HepG2 (cell line): ENCODE data around the gene GDPD5. TPM values are rescaled to one million over a fixed set of nuclear protein-coding genes. Genes with fewer than 3 reads are reported as not detected.

ENCODE experiments used
- ATF7-NPFF ChIP-seq: sonication (generic); formaldehyde crosslinking; IDR thresholded peaks from 2 replicates; pipeline ENCODE4 v1.8.1; 2023; ENCODE audit warnings: mild to moderate bottlenecking, low read depth, missing genetic modification reagents, moderate library complexity
- ETV5 ChIP-seq: IDR thresholded peaks from 2 replicates; pipeline ENCODE4 v1.6.1; 2018; ENCODE audit warnings: missing biosample characterization, missing genetic modification reagents, inconsistent platforms, borderline replicate concordance
- GATAD2A ChIP-seq: IDR thresholded peaks from 2 replicates; pipeline ENCODE4 v1.6.1; 2016
- HOXD1 ChIP-seq: sonication (generic); formaldehyde crosslinking; IDR thresholded peaks from 2 replicates; pipeline ENCODE4 v1.5.0; 2020; ENCODE audit warnings: missing genetic modification reagents
- KDM1A ChIP-seq: IDR thresholded peaks from 2 replicates; pipeline ENCODE4 v1.6.1; 2016; ENCODE audit warnings: missing compliant biosample characterization
- MED8 ChIP-seq: sonication (generic); formaldehyde crosslinking; IDR thresholded peaks from 2 replicates; pipeline ENCODE4 v1.8.1; 2023; ENCODE audit warnings: mild to moderate bottlenecking, missing genetic modification reagents; ENCODE audit not compliant: insufficient replicate concordance
- ZBTB8A ChIP-seq: sonication (generic); formaldehyde crosslinking; IDR thresholded peaks from 2 replicates; pipeline ENCODE4 v1.4.0; 2020; ENCODE audit warnings: mild to moderate bottlenecking, low read depth, missing genetic modification reagents, borderline replicate concordance
- ZFP36L1 ChIP-seq: sonication (generic); formaldehyde crosslinking; IDR thresholded peaks from 2 replicates; pipeline ENCODE4 v1.8.0; 2022; ENCODE audit warnings: mild to moderate bottlenecking, missing genetic modification reagents, moderate library complexity
- ZNF136 ChIP-seq: sonication (generic); formaldehyde crosslinking; IDR thresholded peaks from 2 replicates; pipeline ENCODE4 v1.8.1; 2022; ENCODE audit warnings: low read depth, mild to moderate bottlenecking, moderate library complexity, missing genetic modification reagents
- ZNF263 ChIP-seq: sonication (generic); formaldehyde crosslinking; IDR thresholded peaks from 2 replicates; pipeline ENCODE4 v1.4.0; 2020; ENCODE audit warnings: missing genetic modification reagents
- ZNF451 ChIP-seq: sonication (generic); formaldehyde crosslinking; IDR thresholded peaks from 2 replicates; pipeline ENCODE4 v1.5.0; 2020; ENCODE audit warnings: mild to moderate bottlenecking, missing genetic modification reagents
- ZNF670 ChIP-seq: sonication (generic); formaldehyde crosslinking; IDR thresholded peaks from 2 replicates; pipeline ENCODE4 v1.8.0; 2022; ENCODE audit warnings: mild to moderate bottlenecking, missing genetic modification reagents, borderline replicate concordance
- polyA plus RNA-seq, 8 experiments: library from polyadenylated mRNA; depleted of rRNA in 3 of 8; stranded (reverse) in 7 of 8; unstranded in 1 of 8; fragments of >200 nt; fragmentation: Illumina TruSeq in 4 of 8; extraction: Trizol in 4 of 8; gene quantifications; 2 replicates each; pipeline versions ENCODE4 v1.2.1 to v1.2.3, GENCODE V29; 2011 to 2016; ENCODE audit warnings: low read depth in 4 of 8, missing spikeins in 1 of 8, mixed read lengths in 1 of 8; ENCODE audit not compliant: insufficient read depth in 1 of 8
- total RNA-seq, 5 experiments: library from RNA; depleted of rRNA; stranded (reverse); fragments of >200 nt; fragmentation: Illumina TruSeq; extraction: Trizol; gene quantifications; 2 replicates each; pipeline ENCODE4 v1.2.3, GENCODE V29; 2016; ENCODE audit warnings: low read depth in 1 of 5
- TF ChIP-seq, protein P1 (sequence below): fragments of 450-650 bp; IDR thresholded peaks from 2 replicates; pipeline ENCODE4 v1.6.1; 2016
- TF ChIP-seq, protein P2 (sequence below): fragments of 450-650 bp; IDR thresholded peaks from 2 replicates; pipeline ENCODE4 v1.6.1; 2017; ENCODE audit warnings: mild to moderate bottlenecking
- TF ChIP-seq, protein P3 (sequence below): sonication (generic); formaldehyde crosslinking; IDR thresholded peaks from 2 replicates; pipeline ENCODE4 v1.5.1; 2020; ENCODE audit warnings: missing genetic modification reagents, mild to moderate bottlenecking, borderline replicate concordance
- TF ChIP-seq, protein P4 (sequence below): sonication (generic); formaldehyde crosslinking; IDR thresholded peaks from 2 replicates; pipeline ENCODE4 v1.5.1; 2020; ENCODE audit warnings: mild to moderate bottlenecking, missing genetic modification reagents, borderline replicate concordance
- TF ChIP-seq, protein P5 (sequence below): sonication (generic); formaldehyde crosslinking; IDR thresholded peaks from 2 replicates; pipeline ENCODE4 v1.8.0; 2022; ENCODE audit warnings: low read depth, missing genetic modification reagents
- TF ChIP-seq, protein P6 (sequence below): sonication (generic); formaldehyde crosslinking; IDR thresholded peaks from 2 replicates; pipeline ENCODE4 v1.8.1; 2023; ENCODE audit warnings: mild to moderate bottlenecking, missing genetic modification reagents, borderline replicate concordance
- TF ChIP-seq, protein P7 (sequence below): sonication (generic); formaldehyde crosslinking; IDR thresholded peaks from 2 replicates; pipeline ENCODE4 v1.4.0; 2020; ENCODE audit warnings: mild to moderate bottlenecking, missing genetic modification reagents

GDPD5 gene
- total and polyA plus RNA-seq, 2 of the 13 experiments (the other 11 are each of a cell fraction or from before 2014, with no cell fraction given) = 55.0 to 67.5 TPM

DNA sequence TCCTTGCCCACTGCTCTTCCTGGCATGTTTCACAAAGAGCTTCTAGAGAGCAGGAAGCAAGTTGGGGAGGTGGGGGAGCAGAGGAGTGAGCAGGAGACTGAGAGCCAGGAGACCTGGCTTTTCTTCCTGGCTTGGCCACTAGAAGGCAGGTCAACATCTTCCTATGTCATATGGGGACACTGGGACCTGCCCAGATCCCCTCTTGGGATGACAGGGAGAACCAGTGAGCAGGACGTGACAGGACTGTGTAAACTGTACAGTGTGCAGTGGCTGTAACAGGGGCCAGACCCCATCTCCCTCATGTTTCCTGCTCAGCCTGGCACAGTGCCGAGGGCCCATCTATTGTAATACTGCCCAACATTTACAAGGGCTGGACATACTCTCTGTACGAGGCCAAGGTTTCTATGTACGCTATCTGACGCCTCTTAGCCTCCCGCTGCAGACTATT, 29.4 kb downstream of the GDPD5 start (continued):
- TF ChIP-seq, protein P1, sequence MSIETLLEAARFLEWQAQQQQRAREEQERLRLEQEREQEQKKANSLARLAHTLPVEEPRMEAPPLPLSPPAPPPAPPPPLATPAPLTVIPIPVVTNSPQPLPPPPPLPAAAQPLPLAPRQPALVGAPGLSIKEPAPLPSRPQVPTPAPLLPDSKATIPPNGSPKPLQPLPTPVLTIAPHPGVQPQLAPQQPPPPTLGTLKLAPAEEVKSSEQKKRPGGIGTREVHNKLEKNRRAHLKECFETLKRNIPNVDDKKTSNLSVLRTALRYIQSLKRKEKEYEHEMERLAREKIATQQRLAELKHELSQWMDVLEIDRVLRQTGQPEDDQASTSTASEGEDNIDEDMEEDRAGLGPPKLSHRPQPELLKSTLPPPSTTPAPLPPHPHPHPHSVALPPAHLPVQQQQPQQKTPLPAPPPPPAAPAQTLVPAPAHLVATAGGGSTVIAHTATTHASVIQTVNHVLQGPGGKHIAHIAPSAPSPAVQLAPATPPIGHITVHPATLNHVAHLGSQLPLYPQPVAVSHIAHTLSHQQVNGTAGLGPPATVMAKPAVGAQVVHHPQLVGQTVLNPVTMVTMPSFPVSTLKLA = no peak
- no peak for TF ChIP-seq ZNF670 (CRISPR knock-in tag)
- TF ChIP-seq, protein P2, sequence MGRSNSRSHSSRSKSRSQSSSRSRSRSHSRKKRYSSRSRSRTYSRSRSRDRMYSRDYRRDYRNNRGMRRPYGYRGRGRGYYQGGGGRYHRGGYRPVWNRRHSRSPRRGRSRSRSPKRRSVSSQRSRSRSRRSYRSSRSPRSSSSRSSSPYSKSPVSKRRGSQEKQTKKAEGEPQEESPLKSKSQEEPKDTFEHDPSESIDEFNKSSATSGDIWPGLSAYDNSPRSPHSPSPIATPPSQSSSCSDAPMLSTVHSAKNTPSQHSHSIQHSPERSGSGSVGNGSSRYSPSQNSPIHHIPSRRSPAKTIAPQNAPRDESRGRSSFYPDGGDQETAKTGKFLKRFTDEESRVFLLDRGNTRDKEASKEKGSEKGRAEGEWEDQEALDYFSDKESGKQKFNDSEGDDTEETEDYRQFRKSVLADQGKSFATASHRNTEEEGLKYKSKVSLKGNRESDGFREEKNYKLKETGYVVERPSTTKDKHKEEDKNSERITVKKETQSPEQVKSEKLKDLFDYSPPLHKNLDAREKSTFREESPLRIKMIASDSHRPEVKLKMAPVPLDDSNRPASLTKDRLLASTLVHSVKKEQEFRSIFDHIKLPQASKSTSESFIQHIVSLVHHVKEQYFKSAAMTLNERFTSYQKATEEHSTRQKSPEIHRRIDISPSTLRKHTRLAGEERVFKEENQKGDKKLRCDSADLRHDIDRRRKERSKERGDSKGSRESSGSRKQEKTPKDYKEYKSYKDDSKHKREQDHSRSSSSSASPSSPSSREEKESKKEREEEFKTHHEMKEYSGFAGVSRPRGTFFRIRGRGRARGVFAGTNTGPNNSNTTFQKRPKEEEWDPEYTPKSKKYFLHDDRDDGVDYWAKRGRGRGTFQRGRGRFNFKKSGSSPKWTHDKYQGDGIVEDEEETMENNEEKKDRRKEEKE = no peak
- TF ChIP-seq, protein P3, sequence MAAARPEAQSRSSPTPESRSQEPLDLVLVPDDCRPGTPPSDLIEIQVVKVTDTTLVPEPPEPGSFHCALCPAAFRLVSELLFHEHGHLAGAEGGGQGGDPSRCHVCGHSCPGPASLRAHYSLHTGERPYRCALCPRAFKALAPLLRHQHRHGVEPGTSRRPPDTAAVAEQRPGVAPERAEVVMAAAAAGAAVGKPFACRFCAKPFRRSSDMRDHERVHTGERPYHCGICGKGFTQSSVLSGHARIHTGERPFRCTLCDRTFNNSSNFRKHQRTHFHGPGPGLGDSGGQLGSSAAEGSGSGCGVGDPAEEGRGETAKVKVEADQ (CRISPR knock-in tag) = no peak
- 0 out of 2 replicates have a peak, but pooled peaks have one; percentile 34 for TF ChIP-seq ZNF263 (CRISPR knock-in tag)
- TF ChIP-seq, protein P4, sequence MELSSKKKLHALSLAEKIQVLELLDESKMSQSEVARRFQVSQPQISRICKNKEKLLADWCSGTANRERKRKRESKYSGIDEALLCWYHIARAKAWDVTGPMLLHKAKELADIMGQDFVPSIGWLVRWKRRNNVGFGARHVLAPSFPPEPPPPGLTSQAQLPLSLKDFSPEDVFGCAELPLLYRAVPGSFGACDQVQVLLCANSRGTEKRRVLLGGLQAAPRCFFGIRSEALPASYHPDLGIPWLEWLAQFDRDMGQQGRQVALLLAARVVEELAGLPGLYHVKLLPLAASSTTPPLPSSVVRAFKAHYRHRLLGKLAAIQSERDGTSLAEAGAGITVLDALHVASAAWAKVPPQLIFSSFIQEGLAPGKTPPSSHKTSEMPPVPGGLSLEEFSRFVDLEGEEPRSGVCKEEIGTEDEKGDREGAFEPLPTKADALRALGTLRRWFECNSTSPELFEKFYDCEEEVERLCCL (CRISPR knock-in tag) = no peak
- TF ChIP-seq GATAD2A (CRISPR knock-in tag) = 0 out of 2 replicates have a peak, but pooled peaks have one; percentile 10
- TF ChIP-seq, protein P5, sequence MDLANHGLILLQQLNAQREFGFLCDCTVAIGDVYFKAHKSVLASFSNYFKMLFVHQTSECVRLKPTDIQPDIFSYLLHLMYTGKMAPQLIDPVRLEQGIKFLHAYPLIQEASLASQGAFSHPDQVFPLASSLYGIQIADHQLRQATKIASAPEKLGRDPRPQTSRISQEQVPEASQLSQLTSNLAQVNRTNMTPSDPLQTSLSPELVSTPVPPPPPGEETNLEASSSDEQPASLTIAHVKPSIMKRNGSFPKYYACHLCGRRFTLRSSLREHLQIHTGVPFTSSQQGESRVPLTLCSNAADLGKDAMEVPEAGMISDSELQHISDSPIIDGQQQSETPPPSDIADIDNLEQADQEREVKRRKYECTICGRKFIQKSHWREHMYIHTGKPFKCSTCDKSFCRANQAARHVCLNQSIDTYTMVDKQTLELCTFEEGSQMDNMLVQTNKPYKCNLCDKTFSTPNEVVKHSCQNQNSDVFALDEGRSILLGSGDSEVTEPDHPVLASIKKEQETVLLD = no peak
- TF ChIP-seq ZFP36L1 = no peak
- TF ChIP-seq ZNF136 = 0 out of 2 replicates have a peak, but pooled peaks have one; percentile 33
- no peak for TF ChIP-seq ZBTB8A
- no peak for TF ChIP-seq HOXD1 (CRISPR knock-in tag)
- TF ChIP-seq ATF7-NPFF (CRISPR knock-in tag) = no peak
- TF ChIP-seq MED8 (CRISPR knock-in tag) = no peak
- TF ChIP-seq, protein P6, sequence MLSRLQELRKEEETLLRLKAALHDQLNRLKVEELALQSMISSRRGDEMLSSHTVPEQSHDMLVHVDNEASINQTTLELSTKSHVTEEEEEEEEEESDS (CRISPR knock-in tag) = no peak
- no peak for TF ChIP-seq ETV5 (CRISPR knock-in tag)
- TF ChIP-seq, protein P7, sequence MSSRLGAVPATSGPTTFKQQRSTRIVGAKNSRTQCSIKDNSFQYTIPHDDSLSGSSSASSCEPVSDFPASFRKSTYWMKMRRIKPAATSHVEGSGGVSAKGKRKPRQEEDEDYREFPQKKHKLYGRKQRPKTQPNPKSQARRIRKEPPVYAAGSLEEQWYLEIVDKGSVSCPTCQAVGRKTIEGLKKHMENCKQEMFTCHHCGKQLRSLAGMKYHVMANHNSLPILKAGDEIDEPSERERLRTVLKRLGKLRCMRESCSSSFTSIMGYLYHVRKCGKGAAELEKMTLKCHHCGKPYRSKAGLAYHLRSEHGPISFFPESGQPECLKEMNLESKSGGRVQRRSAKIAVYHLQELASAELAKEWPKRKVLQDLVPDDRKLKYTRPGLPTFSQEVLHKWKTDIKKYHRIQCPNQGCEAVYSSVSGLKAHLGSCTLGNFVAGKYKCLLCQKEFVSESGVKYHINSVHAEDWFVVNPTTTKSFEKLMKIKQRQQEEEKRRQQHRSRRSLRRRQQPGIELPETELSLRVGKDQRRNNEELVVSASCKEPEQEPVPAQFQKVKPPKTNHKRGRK (CRISPR knock-in tag) = no peak
- no peak for TF ChIP-seq KDM1A
- no peak for TF ChIP-seq ZNF451 (CRISPR knock-in tag)
